GM18507 (cell line): ENCODE measurements around the gene MEPE.

Experiments
- DNase-seq: peaks from one replicate; pipeline ENCODE4 v3.0.0; 2011; ENCODE audit warnings: low read depth; ENCODE audit not compliant: insufficient read length; ENCODE audit errors: extremely low spot score
- FAIRE-seq: peaks from 2 replicates; lab custom pipeline; 2011; peaks lifted over from hg19 to GRCh38; lab: Jason Lieb, UNC

Gene MEPE

DNA sequence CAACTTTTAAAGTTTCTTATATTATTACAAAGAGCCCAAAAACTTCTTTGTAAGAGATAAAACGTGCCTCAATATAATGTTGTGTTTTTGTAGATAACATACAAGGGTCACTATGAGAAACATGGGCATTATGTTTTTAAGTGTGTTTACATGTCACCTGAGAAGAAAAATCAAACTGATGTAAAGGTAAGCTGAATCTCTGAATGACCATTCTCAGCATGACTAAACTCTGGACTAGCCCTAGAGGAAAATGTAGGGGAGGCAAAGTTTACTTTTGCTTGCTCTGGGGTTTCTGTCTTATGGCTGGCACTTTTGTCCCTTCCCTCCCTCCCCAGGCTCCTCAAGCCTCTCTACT, 6.8 kb downstream of the MEPE start:
- no peak for FAIRE-seq
- no peak for DNase-seq

DNA sequence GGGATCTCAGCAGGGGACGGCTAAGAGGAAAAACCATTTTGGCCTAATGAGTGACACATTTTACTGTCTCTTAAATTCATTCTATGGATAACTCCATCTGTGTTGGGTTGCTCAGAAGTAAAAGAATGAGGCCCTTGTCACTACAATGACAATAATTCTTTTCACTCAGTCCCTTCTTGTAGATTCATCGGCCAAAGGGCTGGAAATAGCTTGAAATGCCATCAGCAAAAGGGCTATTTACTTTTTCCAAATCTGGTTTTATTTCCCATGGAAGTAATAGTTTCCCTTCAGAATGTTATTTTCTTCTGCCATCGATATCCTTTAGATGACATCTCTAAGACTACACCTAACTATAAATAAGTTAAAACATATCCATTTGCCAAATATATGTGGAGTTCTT, 7.4 kb downstream of the MEPE start:
- DNase-seq = no peak
- no peak for FAIRE-seq

DNA sequence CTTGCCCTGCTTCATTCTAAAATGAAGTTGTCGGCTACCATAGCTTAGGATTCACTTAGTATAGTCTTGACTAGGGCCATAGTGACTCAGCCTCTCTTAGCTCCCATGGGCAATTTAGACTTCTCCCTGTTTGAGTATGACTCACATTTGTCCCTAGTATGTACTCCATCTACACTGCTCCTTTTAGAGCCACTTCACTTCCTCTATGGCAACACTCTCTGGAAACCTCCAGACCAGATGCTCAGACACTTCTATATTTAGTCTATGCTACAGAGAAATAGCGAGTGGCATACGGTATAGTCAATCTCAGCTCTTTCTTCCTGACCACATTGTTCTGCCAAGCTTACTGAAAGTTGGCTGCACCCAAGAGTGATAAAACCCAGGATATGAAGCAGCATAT, 11.2 kb downstream of the MEPE start:
- FAIRE-seq (no peak), DNase-seq (no peak)

DNA sequence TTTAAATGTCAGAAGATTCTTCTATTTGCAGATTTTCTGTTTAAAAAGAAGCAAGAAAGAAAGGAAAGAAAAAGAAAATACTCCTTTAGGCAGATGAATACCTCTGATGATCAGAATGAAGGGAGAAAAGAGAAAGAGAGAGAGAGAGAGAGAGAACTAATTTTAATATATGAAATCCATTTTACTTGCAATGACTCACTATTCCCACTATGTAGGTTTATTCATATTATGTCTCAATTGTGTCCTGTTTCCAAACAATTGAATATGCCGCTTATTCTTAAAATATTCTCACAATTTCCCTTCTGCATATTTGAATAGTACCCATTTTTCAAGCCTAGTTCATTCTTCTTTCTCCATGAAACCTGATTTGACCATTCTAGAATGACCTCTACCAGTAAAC, 11.7 kb downstream of the MEPE start:
- DNase-seq (no peak), FAIRE-seq (no peak)

DNA sequence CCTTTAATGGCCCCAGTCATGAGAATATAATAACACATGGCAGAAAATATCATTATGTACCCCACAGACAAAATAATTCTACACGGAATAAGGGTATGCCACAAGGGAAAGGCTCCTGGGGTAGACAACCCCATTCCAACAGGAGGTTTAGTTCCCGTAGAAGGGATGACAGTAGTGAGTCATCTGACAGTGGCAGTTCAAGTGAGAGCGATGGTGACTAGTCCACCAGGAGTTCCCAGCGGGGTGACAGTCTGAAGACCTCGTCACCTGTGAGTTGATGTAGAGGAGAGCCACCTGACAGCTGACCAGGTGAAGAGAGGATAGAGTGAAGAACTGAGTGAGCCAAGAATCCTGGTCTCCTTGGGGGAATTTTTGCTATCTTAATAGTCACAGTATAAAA, 13.5 kb downstream of the MEPE start:
- FAIRE-seq (no peak), DNase-seq (no peak)

DNA sequence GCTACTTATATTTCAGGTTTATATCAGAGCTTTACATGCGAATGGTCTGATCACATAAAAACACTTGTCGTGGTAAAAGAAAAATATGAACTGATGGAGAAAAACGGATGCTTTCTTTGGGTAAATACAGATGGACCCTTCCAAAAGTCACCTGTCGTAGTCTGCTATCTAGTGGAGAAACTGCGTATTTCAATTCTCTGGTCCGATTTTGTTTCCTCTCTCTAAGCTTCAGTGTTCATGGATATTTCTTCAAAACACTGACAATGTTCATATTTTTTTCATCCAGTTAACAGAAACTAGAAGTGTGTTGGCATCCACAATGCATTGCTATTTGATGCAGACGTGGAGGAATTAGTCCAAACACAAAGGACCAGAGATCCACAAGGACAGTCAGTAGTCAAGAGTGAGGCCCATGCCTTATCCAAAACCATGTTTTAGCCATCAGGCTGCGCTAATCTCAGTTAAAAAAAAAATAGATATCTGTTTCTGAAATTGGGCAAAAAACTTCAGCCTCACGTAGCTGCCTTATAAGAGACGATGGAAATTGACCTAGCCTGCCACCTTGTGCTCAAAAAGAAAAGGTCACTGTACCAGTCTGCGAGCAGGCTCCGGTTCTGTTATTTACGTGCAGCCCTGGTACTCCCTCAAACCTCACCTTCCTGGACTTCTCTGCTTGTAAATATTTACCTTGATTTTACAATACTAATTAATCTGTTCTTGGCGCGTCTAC, 16.0 kb downstream of the MEPE start:
- DNase-seq (peak; percentile 5), FAIRE-seq (peak; percentile 72)

DNA sequence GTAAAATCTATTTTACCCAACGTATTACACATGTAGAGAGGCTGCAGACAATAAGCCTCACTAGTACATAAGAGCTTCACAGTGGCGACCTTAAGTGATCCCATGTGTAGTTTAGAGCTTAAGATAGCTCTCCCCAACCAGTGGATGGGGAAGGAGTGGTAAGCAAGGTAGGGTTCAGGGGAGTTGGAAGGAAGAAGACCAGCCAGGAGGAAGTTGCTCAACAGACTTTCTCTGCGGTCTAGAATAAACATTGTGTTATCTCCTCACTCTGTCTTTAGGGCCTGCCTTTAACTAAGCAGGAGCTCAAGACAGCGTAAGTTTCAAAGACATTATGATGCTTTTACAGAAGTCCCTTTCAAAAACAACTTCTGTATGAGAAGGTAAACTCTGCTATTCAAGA, 16.8 kb downstream of the MEPE start:
- FAIRE-seq (no peak), DNase-seq (no peak)

DNA sequence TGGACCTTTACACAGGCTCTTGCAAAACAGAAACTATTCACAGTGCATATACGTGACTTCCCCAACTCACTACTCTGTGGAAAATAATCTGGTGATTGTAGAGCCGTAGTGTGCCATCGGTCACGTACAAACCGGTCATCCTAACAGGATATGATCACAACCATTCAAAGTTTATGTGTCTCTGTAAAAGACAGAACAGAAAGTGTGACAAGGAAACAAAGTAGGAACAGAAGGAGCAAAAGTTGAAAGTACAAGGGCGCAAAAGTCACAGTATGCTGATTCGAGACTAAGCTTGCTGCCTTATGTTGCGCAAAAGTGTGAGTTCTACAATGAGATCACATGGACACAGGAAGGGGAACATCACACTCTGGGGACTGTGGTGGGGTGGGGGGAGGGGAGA, 18.6 kb downstream of the MEPE start:
- FAIRE-seq = no peak
- no peak for DNase-seq

DNA sequence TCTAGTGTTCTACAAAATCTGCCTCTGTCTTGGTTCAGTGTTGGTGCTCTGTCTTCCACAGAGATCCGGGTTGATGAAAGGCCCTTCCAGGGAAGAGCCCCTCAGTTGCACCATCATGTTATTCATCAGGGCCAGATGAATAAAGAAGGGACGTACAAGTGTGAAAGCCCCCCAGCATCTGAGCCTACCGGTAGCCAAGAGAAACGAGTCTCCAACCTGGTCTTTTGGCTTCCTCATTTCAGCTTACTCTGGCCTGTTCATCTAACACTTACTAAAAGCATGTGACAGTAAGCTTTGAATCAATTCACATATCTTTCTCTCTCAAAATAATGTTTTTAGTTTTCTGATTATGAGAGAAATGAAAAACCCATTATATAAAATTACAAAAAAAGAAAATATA, 19.2 kb downstream of the MEPE start:
- FAIRE-seq = no peak
- DNase-seq = no peak

DNA sequence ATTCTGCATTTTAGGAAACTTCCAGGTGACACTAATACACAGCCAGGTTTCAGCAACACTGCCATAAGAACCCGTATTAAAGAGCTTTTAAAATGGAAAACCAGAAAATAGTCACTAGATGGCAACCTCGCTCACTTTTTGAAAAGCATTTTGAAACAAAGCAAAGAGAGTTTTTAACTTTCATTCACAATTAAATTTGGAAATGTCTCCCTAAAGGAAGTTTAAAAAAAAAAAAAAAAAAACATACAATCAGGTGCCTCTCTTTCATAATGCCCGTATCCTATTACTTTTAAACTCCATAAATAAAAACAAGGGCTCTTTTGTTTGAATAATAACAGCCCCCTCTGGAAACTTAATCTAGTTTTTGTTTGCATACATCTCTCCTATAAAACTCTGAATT, 20.3 kb downstream of the MEPE start:
- FAIRE-seq = peak; percentile 63

DNA sequence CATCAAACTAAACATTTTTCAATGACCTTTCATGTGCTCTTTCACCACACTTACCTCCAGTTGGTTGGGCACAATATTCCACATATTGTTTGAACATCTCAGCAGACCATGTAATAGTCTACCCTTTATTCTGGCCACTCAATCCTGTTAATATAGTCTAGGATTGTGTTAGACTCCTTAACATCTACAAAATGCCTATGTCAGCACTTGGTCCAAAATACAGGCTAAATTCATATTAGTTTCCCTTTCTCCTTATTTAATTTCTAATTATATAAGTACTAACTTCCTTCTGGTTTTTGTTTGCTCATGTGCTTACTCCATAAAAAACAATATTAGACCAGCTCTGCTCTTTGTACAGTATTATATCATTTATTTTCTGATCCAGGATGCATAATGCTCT, 21.1 kb downstream of the MEPE start:
- DNase-seq (no peak), FAIRE-seq (no peak)

More for the DNA sequence above, 20.3 kb downstream of the MEPE start:
- no peak for DNase-seq

DNA sequence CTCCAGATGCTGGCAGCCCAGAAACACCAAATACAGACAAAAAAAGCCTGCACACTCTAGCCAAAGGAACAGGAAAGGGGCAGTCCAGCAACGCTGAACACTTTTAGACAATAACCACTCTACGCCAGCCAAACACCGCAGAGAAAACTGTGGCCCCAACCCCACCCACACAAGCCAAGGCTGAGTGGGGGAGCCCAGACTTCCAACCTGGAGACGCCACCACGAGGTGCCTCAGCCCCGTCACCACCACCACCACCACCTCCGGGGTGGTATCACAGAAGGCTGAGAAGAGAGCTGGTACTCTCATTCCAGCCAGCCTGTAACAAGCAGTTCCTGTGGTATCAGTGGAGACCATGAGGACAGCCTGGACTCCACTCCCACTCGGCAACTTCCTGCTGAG, 22.8 kb downstream of the MEPE start:
- FAIRE-seq (no peak), DNase-seq (no peak)

DNA sequence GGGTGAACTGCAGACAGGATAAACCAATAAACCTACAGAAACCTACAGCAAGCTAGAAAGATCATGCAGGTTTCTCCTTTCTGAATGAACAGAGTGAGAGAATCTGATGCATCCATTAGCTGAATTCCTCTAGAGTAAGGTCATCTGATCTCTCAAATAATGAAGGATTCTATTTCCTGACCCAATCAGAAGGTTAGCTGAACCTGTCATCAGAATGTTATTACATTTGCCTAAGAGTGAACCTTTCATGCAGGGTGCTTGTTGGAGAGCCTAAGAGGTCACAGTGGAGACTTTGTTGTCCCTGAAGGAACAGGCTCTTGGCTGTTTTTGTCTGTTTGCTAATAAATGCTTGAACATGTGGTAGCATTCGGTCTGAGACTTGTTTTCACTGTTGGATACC, 24.0 kb downstream of the MEPE start:
- FAIRE-seq = no peak
- DNase-seq = no peak

DNA sequence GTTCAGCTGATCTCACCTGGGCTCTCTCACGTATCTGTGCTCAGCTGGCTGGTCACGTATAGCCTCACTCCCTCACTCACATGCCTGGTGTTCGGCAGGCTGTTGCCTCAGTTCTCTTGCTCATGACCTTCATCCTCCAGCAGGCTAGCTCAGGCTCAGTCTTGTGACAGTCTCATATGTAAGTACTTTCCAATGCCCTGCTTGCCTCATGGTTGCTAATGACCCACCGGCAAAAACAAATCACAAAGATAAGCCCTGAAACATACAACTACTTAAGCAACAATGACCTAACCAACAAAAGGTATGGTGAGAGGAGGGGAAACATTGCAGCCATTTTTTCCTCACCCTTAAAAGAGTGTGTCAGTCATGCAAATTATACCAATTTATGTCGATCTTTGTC, 25.0 kb downstream of the MEPE start:
- DNase-seq = no peak
- FAIRE-seq = no peak

DNA sequence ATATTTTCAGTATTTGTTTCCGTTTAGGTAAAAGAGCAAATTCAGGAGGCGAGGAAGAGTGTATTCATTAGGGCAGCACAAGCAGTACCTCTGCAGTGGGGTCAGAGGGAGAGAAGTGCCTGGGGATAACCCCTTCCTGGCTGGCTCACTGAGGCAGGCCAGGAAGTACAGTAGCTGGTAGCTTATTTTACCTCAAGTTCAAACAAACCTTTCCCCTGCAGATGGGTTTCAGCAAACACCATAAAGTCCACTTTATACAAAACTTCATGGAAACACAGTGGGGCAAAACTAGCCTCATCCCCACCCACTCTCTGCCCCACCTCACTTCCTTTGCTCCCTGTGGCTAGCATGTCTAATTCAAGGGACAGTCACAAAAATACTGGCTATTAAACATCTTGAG, 29.5 kb downstream of the MEPE start:
- DNase-seq = no peak
- no peak for FAIRE-seq

DNA sequence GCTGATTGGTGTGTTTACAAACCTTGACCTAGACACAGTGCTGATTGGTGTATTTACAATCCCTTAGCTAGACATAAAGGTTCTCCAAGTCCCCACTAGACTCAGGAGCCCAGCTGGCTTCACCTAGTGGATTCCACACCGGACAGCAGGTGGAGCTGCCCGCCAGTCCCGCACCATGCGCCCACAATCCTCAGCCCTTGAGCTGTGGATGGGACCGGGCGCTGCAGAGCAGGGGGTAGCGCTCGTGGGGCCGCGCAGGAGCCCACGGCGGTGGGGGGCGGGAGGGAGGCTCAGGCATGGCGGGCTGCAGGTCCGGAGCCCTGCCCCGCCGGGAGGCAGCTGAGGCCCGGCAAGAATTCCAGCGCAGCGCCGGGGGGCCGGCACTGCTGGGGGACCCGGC, 30.7 kb downstream of the MEPE start:
- DNase-seq = no peak
- no peak for FAIRE-seq

DNA sequence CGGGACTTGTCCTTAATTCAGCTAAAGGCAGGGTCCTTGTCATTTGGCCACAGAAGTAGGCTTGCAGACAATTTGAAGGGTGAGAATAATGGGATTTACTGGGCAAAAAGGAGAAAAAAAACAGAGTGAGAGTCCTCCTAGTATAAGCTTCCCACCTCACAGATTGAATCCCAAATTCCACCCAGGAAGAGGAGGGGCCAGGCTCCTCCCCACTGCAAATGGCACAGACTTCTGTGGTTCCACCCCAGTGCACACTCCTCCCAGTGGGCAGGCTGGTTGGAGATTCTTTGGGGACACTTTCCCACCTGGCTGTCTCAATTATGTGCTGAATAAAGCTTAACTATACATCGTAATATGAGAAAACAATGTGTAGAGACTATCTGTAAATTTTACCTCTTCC, 31.6 kb downstream of the MEPE start:
- FAIRE-seq (no peak), DNase-seq (no peak)

DNA sequence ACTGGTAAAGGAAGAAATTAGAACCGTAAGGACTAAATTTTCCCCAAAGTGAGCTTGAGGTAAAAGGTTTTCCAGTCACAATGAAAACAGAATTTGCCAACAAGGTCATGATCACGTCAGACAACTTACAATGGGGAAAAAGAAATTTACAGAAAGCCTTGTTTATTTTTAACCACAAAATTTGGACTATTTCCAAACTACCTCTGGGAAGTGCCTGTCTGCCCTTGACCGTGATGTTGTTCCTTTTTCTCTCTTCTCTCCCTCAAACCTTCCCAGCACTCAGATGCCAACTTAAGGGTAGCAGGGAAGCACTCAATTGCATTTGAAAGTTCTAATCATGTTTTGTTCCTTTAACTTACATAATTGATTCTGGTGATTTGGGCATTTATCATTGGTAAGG, 32.5 kb downstream of the MEPE start:
- DNase-seq = no peak
- FAIRE-seq = no peak

DNA sequence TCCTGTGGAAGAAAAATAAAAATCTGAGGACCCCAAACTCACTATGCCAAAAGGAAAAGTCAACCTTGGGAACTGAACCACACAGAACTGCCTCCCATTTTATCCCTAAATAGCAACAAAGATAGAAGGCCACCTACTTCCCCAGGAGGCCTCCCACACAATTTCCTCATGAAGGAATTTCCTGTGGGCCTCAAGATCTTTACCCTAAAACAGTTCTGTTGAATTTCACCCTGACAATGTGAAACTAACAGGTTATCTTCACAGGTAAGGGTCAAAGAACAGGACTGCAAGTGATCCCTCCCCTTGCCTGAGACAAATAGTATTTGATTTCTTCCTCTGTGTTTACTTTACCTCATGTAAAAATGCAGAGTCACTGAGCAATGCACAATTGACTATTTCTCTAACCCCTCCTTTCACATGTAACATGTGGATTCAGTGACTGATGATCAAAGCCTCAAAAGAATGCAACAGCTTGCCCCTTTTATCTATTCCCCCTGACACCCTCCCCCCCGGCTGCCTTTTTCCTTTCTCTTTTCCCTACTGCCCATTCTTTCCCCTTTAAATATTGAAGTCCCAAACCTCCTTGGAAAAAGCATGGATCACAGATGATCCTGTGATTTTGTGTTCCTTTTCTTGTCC, 33.3 kb downstream of the MEPE start:
- DNase-seq (no peak), FAIRE-seq (no peak)

DNA sequence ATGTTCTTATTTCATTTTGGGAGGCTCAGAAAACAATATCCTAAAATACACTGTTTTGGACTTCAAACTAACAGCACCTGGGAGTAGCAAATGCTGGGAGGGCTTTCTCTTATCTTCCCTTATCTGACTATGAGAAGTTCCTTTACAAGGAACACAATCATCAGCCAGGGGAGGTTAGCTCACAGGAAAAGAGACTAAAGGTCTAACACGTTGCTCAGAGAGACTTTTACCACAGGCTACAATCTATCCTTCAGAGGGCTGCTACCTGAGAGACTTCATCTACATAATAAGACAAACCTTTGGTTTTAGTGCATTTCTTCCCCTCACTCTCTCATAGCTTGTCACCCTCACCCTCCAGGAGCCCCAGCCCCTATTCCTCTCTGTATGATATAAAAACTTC, 35.8 kb downstream of the MEPE start:
- DNase-seq (no peak), FAIRE-seq (no peak)

DNA sequence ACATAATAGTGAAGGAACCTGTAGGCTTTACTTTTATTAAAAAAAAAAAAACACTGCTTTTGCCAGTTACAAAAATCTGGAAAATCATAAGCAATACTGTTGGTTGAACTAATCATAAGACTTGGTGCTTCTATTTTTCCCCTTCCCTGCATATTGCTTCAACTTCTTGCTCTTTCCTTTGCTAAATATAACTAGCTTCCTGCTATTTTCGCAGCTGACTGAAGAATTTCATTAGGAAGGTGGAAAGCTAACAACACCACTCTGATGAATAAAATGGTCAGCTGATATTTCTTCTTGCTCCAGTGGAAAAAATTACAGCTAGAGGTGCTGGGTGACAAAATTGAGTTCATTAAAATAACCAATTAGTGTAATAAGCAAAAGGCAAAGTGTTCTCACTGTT, 39.3 kb downstream of the MEPE start:
- no peak for FAIRE-seq

DNA sequence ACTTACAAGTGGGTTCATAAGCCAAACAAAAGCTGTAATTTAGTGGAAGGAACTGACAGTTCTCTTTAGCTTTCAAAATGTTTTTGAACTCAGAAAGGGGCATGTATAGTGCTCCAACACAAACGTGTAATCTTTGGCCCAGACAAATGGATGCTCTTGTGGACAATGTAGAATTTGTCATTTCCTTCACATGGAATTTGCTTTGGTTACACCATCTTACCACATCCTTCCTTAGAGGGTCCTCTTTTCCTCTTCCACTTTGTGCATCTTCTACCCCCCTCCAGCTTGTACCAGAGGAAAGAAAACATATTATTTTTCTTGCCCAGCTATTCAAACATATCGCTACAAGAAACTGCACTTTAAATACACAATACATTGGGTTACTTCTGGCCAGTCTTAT, 42.4 kb downstream of the MEPE start:
- FAIRE-seq (no peak), DNase-seq (no peak)

More for the DNA sequence above, 39.3 kb downstream of the MEPE start:
- DNase-seq = no peak
